ENCODE measurements around the gene AGBL1.

The AGBL1 gene

GRCh38 chr15:86659724-86660411 lies 580.2 kb downstream of the AGBL1 start:
- DNase-seq = no peak

GRCh38 chr15:86661580-86661979 lies 581.9 kb downstream of the AGBL1 start:
- no peak for DNase-seq

DNA sequence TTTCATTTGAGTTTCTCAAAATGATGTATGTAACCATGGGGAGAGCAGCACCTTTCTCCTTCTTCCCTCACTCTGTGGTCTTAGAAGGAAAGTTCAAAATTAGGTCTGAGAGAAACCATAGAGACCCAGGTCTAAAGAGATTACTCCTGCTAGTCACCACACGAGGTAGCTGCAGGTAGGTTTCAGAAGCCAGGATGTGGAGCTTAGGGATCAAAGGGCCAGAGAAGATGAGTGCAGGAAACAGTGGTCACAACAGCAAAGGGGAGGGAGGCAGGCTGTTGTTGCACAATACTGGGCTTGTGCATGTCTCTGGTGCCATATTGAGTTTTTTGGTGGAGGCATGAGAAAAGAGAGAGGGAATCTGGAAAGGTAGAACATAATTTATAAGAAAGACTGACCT lies 583.6 kb downstream of the AGBL1 start:
- DNase-seq = no peak

- DNase-seq = no peak
Measured at GRCh38 chr15:86663979-86664378, 584.3 kb downstream of the AGBL1 start.

GRCh38 chr15:86664581-86664980 lies 584.9 kb downstream of the AGBL1 start:
- DNase-seq = no peak

DNA sequence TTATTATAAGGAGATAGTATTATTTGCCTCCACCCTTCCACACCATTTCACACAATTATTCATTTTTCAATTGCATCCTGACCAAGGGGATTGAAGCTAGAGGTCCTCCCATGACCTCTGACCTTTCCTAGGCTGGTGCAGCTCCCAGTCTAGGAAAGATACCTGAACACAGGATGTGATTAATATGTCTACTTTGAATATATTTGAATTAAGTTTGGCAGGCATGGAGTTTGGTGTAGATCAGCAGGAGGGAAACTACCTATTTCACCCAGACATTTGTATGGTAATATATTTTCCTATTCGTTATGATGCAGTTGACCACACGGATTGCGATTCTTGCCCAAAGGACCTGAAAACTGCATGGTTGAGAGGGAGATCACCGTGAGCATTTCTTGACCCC lies 596.3 kb downstream of the AGBL1 start:
- no peak for DNase-seq

DNA sequence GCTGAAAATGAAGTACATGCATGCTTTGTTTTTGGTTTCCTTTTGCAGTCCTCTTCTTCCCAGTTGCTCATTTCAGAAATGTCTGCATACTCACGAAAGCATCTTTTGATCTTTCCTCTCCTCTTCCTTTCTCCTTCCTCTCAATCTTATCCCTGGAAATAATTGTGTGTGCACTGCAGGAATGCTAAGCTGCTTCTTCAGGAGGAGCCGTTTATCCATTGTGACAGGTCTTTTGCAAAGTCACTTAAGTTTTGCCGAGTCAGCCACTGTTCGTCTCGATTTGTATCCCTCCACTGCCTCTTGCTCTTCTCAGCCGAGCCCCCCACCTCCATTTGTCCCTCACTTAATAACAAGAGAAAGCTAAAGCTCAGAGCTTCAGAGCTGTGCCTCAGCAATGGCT lies 597.6 kb downstream of the AGBL1 start:
- DNase-seq = no peak

DNA sequence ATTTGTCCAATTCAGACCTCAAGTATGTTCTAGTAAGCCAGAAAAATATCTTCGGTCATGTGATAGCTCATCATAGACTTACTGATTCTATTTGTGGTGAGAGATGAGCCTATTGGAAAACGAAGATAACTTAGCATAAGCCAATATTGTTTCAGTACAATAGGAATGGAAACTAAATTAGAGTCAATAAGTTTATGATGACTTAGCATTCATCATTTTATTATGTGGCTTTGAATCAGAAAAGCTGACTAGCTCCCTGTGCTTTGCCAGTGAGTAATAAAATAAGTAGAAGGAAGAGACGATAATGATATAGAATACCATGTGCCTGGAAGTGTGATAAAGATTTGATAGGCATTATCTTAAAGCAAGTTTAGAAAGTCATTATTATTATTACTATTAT lies 605.6 kb downstream of the AGBL1 start:
- DNase-seq = no peak

- DNase-seq = no peak
Measured at GRCh38 chr15:86689006-86689405, 609.3 kb downstream of the AGBL1 start.

- DNase-seq = no peak
Measured at GRCh38 chr15:86690566-86690965, 610.9 kb downstream of the AGBL1 start.

- peak; percentile 5 for DNase-seq
Measured at GRCh38 chr15:86691091-86691663, 611.5 kb downstream of the AGBL1 start.

GRCh38 chr15:86700864-86701610 lies 621.4 kb downstream of the AGBL1 start:
- DNase-seq = no peak

- no peak for DNase-seq
Measured at GRCh38 chr15:86701611-86701963, 621.9 kb downstream of the AGBL1 start.

DNA sequence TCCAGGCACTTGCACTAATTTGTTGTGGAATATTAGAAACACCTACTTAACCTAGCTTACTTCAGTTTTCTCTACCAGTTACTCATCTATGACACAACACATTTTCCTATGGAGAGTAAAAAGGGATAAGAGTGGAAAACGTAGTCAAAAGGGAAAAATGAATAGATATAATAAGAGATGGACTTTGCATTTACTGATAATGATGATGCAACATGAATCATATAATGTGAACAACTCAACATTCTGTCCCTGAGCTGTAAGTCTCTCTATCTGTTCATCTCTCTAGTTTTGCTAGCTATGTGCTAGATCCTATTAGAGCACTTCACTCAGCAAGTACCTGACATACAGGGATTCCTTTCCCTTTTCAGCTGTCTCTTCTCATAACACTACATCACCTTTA lies 627.1 kb downstream of the AGBL1 start:
- DNase-seq = no peak

DNA sequence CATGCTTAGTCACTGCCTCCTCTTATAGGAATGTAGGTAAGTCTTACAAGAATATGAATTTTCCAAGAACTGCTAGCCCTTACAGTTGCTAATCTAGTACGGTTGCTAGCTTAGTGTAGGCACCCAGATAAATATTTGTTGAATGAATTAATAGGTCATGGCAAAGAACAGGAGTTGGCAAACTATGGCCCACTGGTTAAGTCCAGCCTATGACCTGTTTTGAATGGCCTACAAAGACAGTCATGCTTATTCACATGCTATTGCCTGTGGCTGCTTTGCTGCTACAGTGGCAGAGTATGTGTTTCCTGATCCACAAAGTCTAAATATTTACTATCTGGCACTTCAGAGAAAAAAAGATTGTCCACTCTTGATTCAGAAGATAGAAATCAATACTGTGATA lies 631.8 kb downstream of the AGBL1 start:
- no peak for DNase-seq

- no peak for DNase-seq
Measured at GRCh38 chr15:86714241-86714640, 634.6 kb downstream of the AGBL1 start.

DNA sequence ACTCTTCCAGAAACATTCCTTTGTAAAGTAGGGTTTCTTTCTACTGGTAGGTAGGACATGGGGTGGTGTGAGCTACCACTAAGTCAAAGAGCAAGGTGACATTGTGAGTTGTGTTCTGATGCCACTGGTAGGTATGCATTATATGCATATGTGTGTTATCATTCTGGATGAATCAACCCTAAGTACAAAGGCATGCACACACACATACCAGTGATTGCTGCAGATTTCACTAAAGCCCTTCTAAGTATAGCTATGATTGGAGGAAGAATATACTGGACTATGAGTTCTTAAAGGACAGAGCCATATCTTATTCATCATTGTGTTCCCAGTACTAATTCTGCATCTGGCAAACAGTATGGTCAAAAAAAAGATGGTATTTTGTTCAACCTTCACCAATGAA lies 646.0 kb downstream of the AGBL1 start:
- DNase-seq = no peak

- DNase-seq = peak; percentile 22
Measured at GRCh38 chr15:86735247-86736040, 655.8 kb downstream of the AGBL1 start.

GRCh38 chr15:86741917-86742316 lies 662.2 kb downstream of the AGBL1 start:
- no peak for DNase-seq

GRCh38 chr15:86743283-86743903 lies 663.7 kb downstream of the AGBL1 start:
- no peak for DNase-seq

DNA sequence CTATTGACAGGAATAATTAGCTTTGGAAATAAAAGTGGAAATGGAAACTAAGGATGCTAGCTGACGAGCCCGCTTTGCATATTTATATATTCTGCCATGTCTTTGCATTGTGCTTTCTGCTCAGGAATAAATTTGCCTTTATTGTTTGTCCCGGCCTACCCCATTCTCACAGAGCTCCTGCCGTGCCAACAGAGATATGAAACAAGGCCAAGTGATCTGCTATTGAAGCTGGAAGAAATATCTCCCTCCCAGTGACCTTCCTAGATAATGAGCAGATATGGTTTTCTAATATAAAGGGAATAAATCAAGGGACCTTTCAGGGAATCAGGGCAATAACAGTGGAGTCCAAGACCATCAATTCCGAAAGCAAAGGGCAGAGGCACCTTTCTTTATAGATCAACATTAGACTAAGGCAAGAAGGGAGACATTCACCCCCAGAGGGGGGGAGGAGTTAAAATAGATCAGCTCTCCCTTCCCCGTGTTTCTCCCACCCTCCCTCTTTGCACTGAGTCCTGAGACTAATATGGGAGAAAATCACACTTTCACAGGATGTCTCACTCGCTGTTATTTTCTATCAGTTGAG lies 664.6 kb downstream of the AGBL1 start:
- no peak for DNase-seq

DNA sequence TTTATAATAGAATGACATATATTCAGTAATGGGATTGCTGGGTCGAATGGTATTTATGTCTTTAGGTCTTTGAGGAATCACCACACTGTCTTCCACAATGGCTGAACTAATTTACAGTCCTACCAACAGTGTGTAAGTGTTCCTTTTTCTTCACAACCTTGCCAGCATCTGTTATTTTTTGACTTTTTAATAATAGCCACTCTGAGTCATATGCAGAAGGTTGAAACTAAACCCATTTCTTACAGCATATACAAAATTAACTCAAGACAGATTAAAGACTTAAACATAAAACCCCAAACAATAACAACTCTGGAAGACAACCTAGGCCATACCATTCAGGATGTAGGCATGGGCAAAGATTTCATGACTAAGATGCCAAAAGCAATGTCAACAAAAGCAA lies 671.4 kb downstream of the AGBL1 start:
- no peak for DNase-seq

DNA sequence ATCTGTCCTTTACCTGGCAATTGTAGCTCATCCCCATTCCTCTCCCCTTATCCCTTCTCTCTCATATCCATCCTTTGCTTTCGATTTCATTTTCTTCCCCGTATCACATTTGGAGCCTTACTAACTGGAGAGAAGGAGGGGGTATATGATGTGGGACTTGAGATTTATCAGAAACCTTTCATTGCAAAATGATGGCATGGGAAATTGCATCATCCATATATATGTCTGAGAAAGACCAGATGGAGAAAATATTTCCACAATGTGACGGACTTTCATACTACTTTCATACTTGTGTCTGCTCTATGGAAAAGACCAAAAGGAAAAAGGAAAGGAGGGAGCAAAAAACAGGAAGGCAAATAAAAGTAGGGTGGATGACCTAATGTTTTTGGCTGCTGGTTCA lies 675.2 kb downstream of the AGBL1 start:
- DNase-seq = no peak

Data from NCI-H510A treated with DMSO at 0.1 percent for 48 hours (cell line).